HL-60/S4 (cell line): Measurements from ENCODE around the gene ZNF286A.
"Not testable (repeated sequence)": the region's sequence is repeated elsewhere in the genome, so short reads cannot be mapped to it uniquely, and the experiment has no call there.

Experiments used
- in situ Hi-C: fragments of 300-500 bp; cut with MboI; formaldehyde crosslinking; loops from 2 replicates; pipeline ENCODE4 v1.14.3; 2022; ENCODE audit warnings: low sequenced_read_pairs

ZNF286A gene

DNA sequence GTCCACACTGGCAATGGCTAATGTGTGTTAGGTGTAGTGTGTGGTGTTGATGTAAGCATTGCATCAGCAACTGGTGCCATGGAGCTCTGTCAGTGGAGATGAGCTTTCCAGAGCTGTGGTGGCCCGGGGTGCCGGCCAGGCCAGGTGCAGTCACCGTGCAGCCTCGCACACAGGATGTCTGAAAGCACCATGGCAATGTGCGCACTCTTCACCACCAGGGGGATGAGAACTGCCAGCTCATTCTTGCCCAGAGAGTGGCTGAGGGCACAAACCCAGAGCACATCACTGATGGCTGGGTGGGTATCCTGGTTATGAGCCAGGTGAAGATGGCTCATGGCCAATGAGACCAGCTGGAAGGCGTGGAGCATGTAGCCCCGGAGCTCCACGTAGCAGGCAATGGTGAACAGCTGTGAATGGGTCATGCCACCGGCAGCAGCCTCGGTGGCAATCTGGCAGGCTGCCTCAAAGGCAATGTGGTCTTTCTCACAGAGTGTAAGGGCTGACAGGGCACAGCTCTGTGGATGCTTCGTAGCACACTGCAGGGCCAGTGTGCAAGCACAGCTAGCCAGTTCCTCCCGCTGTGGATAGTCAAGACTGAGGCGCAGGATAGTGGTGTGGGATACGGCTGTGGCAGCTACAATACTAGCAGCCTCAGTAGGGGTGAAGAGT lies 69.4 kb downstream of the ZNF286A start:
- in situ Hi-C loops = not testable (repeated sequence)
